ENCODE measurements around the gene HIGD2A. TPM values are rescaled to one million over a fixed set of nuclear protein-coding genes. Genes with fewer than 3 reads are reported as not detected.

Gene HIGD2A
- total RNA-seq, 2 donors from 2014 or later, result 114 to 120 TPM

DNA sequence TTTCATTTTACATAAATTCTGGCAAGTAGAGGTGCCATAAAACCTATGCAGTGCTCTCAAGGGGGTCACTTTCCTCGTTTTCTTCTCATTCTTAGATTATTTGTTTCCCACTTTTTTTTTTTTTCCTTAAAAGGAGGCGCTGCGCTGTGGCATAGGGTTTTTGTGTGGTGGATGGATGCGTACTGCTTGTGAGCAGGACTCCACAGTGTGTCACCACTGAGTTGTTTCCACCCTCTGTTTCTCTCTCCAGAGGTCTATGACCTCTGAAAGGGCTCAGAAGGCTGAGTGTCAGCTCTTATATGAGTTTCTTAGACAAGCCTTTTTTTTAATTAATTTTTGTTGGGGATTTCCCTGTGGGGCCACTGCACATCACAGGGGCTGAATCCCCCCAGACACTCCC, 41.4 kb downstream of the HIGD2A start:
- Mint-ChIP-seq H3K4me3 (no peak overlapping the region), H3K27me3 (peaks cover 3% of the 10 kb centered on the region), H3K9me3 (no peaks in the 10 kb centered on the region), H3K36me3 (ENCODE audit: low read depth) (no peaks in the 10 kb centered on the region), H3K4me1 (no peaks in the 10 kb centered on the region), H3K27ac (no peak overlapping the region)
- ATAC-seq (replicated peaks), result no peak

DNA sequence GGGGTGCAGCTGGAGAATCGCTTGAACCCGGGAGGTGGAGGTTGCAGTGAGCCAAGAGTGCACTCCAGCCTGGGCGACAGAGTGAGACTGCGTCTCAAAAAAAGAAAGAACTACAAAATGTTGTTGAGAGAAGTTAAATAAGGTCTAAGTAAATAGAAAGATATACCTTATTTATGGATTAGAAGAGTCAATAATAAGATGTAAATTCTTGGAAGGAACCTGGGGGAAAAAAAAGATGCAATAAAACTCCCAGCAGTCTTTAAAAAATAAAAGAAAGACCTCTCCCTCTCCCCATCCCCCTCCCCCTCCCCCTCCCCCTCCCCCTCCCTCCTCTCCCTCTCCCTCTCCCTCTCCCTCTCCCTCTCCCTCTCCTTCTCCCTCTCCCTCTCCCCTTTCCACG, 44.2 kb downstream of the HIGD2A start:
- Mint-ChIP-seq H3K27ac (no peak overlapping the region), H3K4me3 (no peak overlapping the region), H3K36me3 (ENCODE audit: low read depth) (no peaks in the 10 kb centered on the region), H3K4me1 (peaks cover 10% of the 10 kb centered on the region), H3K9me3 (no peaks in the 10 kb centered on the region), H3K27me3 (peaks cover 3% of the 10 kb centered on the region)
- ATAC-seq (replicated peaks), result no peak

DNA sequence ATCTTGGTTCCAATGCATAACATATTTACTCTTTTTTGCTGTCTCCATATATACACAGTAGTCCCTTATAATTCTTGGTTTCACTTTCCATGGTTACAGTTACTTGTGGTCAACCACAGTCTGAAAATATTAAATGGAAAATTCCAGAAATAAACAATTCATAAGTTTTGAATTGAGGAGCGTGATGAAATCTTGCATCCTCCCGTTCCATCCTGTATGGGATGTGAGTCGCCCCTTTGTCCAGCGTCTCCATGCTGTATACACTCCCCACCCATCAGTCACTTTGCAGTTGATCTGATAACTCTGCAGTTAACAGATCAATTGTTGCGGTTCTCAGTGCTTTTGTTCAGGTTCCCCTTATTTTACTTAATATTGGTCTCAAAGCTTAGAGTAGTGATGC, 48.1 kb downstream of the HIGD2A start:
- Mint-ChIP-seq H3K36me3 (ENCODE audit: low read depth) (no peaks in the 10 kb centered on the region), H3K27ac (peak overlapping the region; percentile 58), H3K27me3 (peaks cover 7% of the 10 kb centered on the region), H3K4me3 (peak overlapping the region; percentile 58), H3K4me1 (peaks cover 10% of the 10 kb centered on the region), H3K9me3 (no peaks in the 10 kb centered on the region)
- peak; percentile 64 for ATAC-seq (replicated peaks)

DNA sequence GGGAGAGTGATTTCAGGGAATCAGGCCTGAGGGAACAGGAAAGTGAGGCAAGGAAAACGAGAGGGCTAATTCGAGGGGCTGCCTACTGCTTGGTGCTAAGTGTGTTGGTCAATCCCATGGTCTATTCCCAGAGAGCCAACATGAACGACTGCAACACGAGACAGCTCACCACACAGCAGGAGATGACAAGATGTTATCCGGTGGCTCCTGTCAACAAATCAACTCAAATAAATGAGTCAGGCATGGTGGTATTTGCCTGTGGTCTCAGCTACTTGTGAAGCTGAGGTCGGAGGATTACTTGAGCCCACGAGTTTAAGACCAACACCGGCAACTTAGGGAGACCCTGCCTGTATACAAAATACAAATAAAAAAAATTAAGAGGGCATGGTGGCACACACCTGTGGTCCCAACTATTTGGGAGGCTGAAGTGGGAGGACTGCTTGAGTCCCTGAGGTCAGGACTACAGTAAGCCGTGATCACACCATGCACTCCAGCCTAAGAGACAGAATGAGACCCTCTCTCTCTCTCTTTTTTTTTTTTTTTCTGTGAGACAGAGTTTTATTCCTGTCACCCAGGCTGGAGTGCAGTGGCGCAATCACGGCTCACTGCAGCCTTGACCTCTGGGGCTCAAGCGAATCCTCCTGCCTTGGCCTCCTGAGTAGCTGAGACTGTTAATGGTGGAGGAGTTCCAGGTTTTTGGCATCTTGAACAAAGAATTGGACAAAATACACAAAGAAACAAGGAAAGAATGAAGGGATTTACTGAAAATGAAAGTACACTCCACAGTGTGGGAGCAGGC, 50.6 kb downstream of the HIGD2A start:
- no peaks in the 10 kb centered on the region for H3K9me3 Mint-ChIP-seq
- peaks cover 4% of the 10 kb centered on the region for H3K27me3 Mint-ChIP-seq
- no peak overlapping the region for H3K4me3 Mint-ChIP-seq
- no peaks in the 10 kb centered on the region for H3K36me3 Mint-ChIP-seq (ENCODE audit: low read depth)
- no peak for ATAC-seq (replicated peaks)
- peaks cover 10% of the 10 kb centered on the region for H3K4me1 Mint-ChIP-seq
- no peak overlapping the region for H3K27ac Mint-ChIP-seq

Other genes starting within 250 kb of the HIGD2A start
- 10 to 100 TPM; 17.9 to 28.5 TPM for gene SIMC1, start 150.3 kb upstream of the HIGD2A start, total RNA-seq
- 10 to 100 TPM; 54.2 to 78.0 TPM for gene KIAA1191, start 27.0 kb upstream of the HIGD2A start, total RNA-seq
- gene ARL10, start 23.3 kb upstream of the HIGD2A start, total RNA-seq, result 10 to 100 TPM in 1 of 2 donors, 1 to 10 TPM in 1; 8.7 to 17.3 TPM
- 10 to 100 TPM; 37.6 to 99.0 TPM for gene NOP16, start 153 bp upstream of the HIGD2A start, total RNA-seq
- 10 to 100 TPM; 22.9 to 56.9 TPM for gene CLTB, start 27.8 kb downstream of the HIGD2A start, total RNA-seq
- gene FAF2, start 59.6 kb downstream of the HIGD2A start, total RNA-seq, result 10 to 100 TPM; 41.1 to 41.3 TPM
- 10 to 100 TPM; 85.3 to 88.1 TPM for gene RNF44, start 148.7 kb downstream of the HIGD2A start, total RNA-seq
- gene CDHR2, start 160.6 kb downstream of the HIGD2A start, total RNA-seq, result under 1 TPM; 0.50 to 0.69 TPM
- 1 to 10 TPM; 4.8 to 8.9 TPM for gene GPRIN1, start 221.4 kb downstream of the HIGD2A start, total RNA-seq
- not detected for gene SNCB, start 241.8 kb downstream of the HIGD2A start, total RNA-seq
- gene EIF4E1B, start 241.9 kb downstream of the HIGD2A start, total RNA-seq, result not detected